Measurements from ENCODE around the gene DIP2C. TPM values are rescaled to one million over a fixed set of nuclear protein-coding genes. Genes with fewer than 3 reads are reported as not detected.
"Not testable (repeated sequence)": the region's sequence is repeated elsewhere in the genome, so short reads cannot be mapped to it uniquely, and the experiment has no call there.

Gene DIP2C
- total RNA-seq, 1 donor from 2014 or later = 2.5 TPM

GRCh38 chr10:610642-611305, 78.7 kb downstream of the DIP2C start:
- intact Hi-C loops (cut with micrococcal nuclease) = not testable (repeated sequence)

DNA sequence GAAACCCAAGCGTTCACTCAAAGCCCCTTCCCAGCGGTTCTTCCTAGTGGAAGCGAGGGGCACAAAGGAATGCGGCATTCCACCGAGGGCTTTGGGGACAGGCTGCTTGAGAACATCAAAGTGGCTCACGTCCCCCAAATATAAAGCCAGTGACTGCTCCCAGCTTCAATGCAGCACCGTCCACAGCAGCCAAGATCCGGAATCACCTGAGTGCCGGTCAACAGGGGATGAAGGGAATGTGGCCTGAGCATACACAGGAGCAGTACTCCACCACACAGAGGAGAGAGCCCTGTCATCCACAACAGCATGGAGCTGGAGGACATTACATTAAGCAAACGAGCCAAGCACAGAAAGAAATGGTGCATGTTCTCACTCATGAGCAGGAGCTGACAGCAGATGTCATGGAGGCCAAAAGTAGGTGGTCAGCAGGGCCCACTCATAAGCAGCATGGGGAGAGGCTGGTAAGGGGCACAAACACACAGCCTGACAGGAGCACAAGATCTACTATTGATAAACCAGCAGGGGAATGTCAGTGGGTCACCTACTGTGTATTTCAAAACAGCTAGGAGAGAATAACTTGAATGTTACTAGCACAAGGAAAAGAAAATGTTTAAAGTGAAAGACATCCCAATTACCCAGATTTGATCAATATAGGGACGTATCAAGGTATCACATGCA, 79.5 kb downstream of the DIP2C start:
- intact Hi-C loops (cut with micrococcal nuclease) = no loop called here

- intact Hi-C loops (cut with micrococcal nuclease) = no loop called here
Observed at GRCh38 chr10:609262-609658, 80.2 kb downstream of the DIP2C start.

DNA sequence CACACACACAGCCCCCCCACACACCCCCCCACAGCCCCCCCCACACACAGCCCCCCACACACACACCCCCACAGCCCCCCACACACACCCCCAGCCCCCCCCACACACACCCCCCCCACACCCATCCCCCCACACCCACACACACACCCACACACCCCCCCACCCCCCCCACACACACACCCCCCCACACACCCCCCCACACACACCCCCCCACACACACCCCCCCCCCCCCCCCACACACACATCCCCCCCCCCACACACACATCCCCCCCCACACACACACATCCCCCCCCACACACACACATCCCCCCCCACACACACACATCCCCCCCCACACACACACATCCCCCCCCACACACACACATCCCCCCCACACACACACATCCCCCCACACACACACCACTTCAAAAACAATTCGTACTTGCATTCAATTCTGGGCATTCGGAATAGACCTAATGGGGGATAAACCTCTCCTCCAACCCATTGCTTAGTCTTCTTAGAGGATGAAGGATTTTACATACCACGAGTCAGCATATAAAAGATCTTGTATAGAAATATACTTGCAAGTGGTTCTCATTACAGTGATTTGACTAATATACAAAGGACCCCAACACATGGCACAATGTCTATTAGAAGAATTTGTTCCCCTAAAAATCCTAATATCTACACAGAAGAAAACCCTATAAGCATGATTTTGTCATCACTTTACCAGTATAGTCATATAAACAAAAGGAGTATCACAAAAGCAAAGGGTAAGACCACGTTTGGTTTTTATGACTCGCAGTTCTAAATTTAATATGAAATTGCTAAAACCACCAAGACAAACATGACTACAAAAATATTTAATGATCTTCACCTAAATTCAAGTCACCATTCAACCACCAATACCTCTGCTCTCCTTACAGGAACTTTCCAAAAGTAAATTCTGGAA, 80.9 kb downstream of the DIP2C start:
- intact Hi-C loops (cut with micrococcal nuclease) = no loop called here

DNA sequence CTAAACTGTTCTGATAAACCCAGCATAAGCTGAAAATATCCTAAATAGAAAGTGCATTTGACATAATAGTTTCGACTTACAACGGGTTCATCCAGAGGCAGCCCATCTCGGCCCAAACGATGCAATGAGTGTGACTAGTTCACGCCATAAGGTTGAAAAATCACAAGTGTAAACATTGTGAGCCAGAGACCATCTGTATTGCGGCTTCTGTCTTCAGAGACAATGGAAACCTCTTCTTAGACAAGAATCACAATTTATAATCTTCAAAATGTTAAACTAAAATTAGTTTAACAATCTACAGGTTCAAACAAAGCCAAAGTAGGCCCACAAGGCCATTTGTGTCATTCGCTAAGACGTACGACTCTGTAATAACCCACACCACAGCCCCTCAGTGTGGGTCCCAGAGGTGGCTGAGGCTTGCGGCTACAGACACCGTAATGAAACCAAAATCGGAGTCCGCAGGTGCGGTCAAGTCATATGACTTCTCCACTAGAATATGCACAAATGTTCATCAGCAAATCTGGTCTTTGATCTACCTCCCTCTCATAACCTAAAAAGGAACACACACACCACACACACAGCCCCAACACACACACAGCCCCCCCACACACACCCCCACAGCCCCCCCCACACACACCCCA, 81.8 kb downstream of the DIP2C start:
- intact Hi-C loops (cut with micrococcal nuclease) = no loop called here

DNA sequence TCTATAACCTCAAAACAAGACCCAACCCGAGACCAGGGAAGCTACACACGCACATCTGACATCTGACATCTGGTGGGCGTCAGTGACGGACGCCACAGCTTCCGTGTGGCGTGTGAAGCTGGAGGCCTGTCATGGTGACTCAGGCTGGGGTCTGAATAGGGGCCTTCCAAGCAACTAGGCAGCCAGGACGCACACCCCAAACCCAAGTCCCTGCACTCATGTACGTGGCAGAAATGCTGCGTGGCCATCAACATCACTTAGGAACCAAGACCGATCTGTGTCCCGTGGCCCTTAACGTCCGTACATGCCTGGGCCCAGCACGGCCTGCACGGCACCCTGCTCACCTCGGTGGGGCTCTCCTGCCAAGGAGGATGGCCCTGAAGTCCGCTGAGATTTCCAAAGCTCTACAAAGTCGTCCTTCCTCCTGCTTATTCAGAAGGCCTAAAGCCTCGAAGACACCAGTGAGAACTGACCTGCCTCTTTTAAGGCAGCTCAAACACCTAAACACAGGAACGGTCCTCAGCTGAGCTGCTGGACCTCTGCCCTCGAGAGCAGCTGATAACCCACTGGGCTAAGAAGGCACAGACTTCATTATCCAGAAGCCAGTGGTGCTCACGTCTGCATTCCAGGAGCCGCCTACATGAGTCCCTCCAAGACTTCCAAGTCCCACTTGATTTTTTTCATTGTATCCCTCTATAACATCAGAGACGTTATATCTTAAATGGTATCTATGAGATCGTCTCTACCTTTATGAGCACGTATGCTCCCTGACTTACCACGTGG, 82.5 kb downstream of the DIP2C start:
- intact Hi-C loops (cut with micrococcal nuclease) = no loop called here

DNA sequence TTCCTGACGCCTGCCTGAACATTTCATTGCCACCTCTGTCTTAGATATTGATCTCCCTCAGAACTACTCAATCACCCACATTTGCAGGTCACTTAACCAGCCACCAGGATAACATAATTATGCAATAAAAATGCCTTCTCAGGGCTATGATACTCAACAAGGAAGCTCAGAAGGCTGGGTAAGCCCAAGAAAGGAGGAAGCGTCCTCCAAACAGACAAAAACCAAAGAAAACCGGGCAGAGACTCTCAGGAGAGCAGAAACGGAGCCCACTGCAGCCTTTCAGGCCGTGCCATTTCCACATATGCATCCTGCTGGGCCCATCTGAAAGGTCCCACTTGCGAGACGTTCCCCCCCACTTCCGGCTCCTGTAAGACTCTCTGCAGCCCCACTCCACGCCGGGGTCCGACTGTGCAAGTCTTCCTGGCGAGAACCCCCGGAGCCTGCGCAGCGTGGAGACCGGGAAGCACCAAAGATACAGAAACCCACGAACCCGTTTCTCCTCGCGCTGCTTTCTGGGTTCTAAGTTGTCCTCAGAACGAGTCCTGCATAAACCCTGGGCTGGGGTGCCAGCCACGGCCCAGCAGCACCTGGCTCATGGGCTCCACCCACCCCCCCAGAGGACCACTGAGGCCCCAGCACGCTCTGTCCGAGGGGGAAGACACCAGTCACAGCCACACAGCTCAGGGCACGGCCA, 83.7 kb downstream of the DIP2C start:
- intact Hi-C loops (cut with micrococcal nuclease) = no loop called here

GRCh38 chr10:604716-605631, 84.5 kb downstream of the DIP2C start:
- intact Hi-C loops (cut with micrococcal nuclease) = no loop called here

DNA sequence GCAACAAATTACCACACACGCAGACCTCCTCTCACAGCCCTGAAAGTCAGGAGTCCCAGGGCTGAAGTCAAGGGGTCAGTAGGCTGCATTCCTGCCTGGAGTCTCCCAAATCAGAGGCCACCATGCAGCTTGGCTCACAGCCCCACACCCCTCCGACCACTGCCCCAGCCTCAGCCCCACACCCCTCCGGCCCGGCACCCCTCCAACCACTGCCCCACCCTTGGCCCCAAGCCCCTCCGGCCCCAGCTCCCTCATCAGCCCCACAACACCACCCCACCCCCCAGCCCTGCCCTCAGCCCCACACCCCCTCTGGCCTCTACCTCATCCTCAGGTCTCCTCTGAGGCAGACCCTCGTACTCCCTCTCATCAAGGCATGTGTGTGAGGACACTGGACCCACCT, 85.7 kb downstream of the DIP2C start:
- intact Hi-C loops (cut with micrococcal nuclease) = no loop called here

GRCh38 chr10:602391-603005, 87.0 kb downstream of the DIP2C start:
- intact Hi-C loops (cut with micrococcal nuclease) = no loop called here

DNA sequence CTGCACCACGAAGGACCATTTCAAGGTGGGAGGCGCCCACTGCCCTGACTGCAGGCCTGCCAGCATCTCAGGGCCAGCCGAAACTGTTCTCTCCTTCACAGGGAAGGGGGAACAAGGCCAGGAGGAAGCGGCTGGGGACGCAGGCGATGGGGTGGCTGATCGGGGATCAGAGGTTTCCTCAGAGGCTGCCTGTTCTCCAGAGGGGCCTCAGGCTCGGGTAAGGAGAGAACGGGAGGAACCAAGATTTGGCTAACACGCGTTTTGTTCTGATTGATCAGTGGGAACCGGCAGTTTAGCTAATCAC, 87.9 kb downstream of the DIP2C start:
- intact Hi-C loops (cut with micrococcal nuclease) = no loop called here

DNA sequence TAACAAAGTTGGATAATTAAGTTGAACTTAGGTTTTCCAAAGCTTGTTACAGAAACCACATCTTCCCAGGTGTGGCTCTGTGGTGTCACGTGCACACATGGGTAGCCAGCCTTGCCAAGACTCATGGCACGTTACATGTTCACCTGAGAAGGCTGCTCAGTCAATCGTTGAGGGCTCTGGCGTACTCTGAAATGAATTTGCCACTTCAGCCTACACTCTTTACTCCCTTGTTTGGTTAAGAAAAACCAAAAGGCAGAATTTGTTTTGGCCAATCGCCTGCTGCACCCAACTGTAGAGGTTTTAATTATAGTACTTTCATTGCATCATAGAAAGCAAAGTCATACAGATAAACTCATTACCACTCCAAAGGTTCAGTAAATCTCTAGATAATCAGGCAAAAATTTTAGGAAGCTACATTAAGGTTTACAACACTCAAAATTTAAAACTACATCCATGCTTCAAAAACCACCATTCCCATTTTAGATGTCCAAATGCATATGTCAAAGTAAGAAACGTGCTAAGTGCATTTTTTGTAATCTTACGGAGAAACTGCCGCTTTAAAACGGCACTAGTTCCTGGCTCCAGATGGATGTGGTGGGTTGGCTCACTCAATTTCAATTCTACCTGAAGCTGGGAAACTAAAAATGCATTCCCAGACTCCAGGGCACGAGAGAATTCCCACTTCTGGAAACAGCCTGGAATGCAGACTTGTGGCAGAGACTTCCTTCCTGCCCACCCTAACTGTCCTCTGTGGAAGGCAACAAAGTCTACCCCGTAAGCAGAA, 88.4 kb downstream of the DIP2C start:
- intact Hi-C loops (cut with micrococcal nuclease) = no loop called here

GRCh38 chr10:600234-600633, 89.2 kb downstream of the DIP2C start:
- intact Hi-C loops (cut with micrococcal nuclease) = no loop called here

DNA sequence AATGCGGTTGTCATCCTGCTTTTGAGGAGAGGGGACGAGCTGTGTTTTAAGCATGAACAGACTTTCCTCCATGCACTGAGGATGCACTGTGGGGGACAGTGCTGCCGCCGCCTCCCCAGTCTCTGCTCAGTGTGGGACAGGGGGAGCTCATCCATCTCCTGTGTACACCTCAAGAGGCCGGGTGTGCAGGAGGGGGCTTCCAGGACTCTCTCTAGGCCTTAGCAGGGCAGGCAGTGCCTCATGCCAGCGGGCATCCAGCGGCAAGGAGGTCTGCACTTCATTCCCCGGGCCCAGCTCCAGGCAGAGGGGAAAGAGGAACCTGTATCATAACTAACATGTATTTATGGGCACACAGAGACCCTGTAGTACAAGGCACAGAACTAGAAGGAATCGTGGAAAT, 89.7 kb downstream of the DIP2C start:
- intact Hi-C loops (cut with micrococcal nuclease) = no loop called here

- intact Hi-C loops (cut with micrococcal nuclease) = no loop called here
Observed at GRCh38 chr10:598415-599170, 90.9 kb downstream of the DIP2C start.

- intact Hi-C loops (cut with micrococcal nuclease) = no loop called here
Observed at GRCh38 chr10:597976-598375, 91.5 kb downstream of the DIP2C start.

DNA sequence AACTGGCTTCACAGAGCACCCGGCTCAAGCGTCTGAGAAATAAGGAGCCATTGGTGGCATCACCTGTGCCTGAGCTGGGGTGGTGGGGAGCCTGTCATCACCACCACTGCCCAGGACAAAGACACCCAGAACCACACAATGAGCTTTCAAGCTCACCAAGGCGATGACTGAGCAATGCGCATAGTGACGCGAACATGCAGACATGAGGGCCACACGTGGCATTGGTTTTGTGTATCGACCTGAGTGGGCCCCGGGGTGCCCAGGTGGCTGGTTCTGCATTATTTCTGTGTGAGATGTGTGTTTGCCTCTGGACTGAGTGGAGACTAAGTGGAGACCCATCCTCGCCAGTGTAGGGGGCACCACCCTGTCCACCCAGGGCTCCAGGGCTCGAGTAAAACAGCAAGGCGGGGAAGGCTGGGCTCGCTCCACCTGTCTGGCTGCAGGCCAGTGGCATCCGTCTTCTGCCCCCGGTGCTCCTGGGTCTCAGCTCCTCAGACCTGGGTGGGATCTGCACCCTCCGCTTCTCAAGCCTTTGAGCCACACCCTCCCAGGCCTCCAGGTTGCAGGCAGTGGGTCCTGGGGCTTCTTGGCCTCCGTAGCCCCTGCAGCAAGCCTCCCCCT, 92.6 kb downstream of the DIP2C start:
- intact Hi-C loops (cut with micrococcal nuclease) = no loop called here
